NCI-H345 treated with DMSO at 0.1 percent for 48 hours (cell line): ENCODE results near the gene F2.
A peak's percentile ranks its signal among the peaks of the same experiment; 100 is the strongest.
"Not testable (repeated sequence)": the region's sequence is repeated elsewhere in the genome, so short reads cannot be mapped to it uniquely, and the experiment has no call there.

Experiments used
- DNase-seq: peaks from one replicate; lab custom pipeline; 2025; ENCODE audit not compliant: unreplicated experiment; lab: John Stamatoyannopoulos, UW

F2 gene

DNA sequence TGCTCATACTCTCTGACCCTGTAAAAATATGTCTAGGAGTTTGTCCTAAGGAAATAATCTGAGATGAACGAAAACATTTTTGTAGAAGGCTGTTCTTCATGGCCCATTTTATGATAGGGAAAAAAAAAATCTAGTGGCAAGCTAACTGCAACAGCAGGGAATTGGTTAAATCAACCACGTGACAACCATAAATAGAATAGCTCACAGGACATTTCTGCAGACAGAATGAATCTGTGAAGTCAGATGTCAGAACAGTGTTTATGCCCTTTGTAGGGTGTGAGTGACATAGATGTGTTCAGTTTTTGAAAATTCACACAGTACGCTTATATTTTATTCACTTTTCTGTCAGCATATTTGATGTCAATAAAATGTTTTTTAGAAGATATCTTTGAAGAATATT is 34.6 kb upstream of the F2 start:
- DNase-seq, result no peak

DNA sequence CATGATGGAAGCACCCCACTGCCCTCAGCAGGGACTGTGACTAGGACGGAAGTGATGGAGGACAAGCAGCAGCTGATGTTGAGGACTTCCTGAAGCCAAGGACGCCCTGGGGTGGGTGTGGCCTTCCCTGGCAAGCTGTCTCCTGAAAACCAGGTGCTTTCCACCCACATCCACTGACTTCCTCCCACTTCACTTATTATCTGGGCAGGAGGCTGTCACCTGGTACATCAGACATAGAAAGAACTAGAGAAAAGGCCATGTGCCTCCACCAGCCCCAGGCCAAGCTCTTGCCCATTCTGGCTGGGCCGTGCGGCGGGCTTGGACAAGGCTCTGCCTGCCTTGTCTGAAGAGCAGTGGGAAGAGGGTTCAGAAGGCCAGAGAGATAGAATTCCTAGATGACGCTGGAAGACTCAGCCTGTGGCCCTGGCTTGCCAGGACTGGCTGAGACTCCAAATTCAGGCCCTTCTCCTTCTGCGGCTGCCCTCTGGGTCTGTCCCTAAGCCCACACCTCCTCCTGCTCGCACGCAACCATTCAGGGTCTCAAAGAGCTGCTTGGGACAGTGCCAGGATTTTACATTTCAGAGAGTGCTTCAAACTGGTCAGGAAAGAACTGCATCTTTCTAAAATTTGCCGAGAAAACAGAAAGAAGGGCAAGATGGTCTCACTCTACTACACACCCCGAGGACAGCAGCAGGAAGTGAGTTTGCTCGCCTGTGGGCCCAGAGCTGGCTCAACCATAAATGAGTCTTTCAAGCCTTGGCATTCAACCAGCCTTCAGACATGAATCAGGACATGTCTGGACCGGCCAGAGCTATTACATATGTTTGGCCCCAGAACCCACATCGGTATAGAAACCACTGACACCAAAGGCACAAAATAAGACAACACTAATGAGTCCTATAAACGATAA is 31.9 kb upstream of the F2 start:
- DNase-seq, result no peak

DNA sequence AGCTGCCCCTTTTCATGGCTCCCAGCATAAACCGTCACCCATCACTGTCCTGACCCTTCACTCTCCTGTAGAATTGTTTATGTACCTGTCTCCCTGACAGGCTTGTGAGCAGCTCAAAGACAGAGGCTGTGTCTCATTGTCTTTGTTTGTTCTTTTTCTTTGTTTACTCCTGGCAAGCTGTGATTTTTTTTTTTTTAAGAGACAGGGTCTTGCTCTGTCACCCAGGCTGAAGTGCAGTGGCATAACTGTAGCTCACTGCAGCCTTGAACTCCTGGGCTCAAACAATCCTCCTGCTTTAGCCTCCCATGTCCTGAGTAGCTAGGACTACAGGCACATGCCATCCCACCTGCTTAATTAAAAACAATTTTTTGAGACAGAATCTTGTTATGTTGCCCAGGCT is 28.3 kb upstream of the F2 start:
- no peak for DNase-seq

DNA sequence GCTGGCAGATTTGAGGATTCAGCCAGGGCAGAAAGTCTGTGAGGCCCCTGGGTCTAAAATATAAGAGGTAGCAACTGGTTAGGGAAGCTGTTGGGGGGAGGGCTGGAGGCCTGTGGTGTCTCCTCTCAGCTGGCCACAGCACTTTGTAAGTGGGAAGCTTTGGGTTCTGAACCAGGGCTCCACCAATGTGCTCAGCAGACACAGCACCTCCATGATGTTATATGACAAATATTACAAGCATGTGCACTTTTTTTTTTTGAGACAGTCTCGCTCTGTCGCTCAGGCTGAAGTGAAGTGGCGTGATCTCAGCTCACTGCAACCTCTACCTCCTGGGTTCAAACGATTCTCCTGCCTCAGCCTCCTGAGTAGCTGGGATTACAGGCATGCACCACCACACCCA is 26.6 kb upstream of the F2 start:
- DNase-seq, result no peak

DNA sequence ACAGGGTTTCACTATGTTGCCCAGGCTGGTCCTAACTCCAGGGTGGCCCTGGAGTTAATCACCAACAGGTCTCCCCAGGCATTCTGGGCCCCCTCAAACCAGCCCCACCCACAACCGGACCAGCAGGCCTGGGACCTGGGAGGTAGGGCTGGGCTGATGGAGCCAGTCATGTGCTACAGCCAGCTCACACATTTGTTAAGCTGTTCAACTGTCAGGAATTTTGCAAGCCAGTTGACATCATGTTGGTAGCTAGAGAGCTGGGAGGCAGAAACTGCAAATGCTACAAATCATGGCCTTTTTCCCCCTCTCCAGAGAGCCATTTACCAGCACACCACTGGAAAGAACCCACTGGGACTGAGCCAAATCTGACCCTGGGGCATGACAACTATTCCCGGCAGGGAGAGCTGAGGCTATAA is 25.4 kb upstream of the F2 start:
- DNase-seq, result no peak

DNA sequence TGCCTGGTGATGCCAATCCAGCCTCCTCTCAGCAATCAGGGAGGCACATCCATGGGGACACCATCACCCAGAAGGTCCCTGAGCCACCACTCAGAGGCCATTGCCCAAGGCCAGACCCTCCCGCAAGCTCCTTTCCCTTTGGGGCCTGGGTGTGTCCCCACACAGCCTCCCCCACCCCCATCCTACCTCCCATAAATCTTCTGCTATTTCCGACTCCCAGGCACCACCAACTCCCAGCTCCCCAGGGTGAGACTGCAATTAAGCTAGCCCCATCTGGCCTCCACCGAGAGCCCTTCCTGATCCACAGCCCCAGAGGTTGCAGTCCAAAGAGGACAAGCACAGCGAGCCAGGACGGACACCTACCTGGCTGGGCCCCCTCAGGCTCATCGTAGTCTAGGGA is 24.9 kb upstream of the F2 start:
- DNase-seq, result no peak

DNA sequence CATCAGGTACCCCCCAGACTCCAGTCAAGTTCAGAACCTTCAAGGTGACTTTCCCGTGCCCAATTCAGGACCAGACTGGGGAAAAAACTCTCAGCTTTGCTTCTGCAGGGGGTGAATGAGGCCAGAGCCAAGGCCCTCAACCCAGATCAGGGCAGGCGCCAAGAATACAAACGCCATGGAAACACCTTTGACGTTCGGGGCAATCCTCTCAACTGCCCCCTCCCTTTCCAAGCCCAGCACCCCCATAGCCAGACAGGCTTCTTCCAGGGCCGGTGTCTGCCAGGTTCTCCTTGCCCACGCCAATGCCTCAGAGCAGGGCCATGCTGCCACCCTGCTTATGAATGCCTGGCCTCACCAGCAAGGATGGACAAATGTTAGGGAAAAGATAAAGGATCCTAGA is 24.4 kb upstream of the F2 start:
- no peak for DNase-seq

DNA sequence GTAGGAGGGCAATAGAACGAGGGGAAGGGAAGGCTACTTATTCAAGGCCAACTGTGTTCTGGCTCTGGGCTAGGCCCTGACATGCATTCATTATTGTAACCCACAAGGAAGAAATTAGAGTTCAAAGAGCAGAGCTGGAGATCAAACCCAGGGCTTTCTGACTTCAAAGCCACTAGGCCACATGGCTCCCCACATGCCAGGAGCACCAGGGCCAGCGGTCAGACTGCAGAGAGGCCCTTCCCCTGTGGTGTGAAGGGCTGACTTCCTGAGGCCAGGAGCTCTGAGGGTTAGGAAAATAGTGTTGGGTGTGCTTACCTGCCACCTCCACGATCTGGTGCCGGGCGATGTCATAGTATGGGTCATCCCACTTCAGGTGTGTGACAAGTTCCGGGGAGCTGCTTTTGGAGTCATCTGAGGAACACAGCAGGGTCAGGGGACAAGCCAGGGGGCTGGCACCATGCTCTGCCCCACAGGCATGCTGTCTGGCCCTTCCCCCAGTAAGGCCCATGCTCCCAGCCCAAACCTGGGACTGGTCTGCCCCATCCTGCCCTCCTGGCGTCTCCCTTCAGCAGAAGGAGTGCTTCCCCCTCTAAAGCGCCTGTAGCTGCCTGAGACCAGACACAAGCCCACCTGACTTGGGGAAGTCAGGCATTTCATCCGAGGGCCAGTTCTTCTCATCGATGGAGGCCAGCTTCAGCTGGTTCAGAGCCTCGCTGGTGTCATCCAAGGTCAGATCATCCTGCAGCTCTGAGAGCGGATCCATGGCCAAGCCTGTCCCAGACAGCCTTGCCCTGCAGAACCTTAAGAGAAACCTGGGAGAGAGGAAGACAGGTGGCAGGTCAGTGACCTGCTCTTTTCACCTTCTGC is 23.4 kb upstream of the F2 start:
- no peak for DNase-seq

DNA sequence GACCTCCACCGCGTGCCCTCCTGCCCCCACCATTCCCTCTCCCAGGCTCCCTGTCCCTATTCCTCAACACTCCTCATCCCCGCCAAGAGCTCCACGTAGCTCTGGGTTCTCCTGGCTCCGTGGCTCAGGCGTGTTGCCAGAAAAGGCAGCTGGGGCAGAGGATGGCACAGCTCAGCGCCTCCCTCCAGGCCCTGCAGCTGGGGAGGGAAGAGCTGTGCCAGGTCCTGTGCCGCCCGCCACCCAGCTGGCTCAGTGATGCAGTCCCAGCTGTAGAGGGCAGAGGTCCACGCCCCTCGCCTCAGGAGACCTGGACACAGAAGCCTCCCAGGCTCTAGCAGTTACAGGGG is 22.8 kb upstream of the F2 start:
- no peak for DNase-seq

DNA sequence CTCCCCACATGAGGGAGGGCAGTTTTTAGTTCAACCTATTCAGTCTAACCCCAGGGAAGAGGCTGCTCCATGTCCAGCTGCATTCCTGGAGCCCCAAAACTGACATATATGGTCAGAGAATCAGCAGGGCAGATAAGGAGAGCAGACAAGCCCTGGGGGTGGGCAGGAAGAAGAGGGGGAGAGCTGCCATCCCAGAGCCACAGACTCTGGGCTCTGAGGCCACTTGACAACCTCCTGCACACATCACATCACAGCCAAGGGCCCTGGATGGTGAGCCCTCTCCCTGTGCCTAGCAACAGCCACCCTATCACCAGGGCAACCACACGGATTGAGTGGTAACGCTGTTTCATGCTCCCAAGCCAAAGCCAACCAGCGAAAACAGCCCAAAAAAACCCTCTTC is 21.7 kb upstream of the F2 start:
- DNase-seq, result no peak

DNA sequence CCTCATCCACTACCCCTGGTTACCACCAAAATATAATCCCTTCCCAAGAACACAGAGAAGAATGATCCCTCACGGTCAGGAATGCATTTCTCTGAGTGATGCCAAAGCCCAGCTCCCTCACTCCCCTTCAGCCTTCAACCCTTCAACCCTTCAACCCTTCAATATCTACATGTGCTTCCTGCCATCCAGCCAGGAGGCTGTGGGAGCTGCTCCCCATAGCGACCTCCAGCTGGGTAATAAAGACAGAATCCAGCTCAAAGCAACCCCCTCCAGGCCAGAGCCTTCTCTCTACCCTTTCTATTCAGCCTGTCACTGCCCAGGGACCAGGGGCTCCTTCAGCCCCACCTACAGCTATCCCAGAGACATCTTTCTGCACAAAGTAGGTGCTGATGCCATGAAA is 21.3 kb upstream of the F2 start:
- no peak for DNase-seq

DNA sequence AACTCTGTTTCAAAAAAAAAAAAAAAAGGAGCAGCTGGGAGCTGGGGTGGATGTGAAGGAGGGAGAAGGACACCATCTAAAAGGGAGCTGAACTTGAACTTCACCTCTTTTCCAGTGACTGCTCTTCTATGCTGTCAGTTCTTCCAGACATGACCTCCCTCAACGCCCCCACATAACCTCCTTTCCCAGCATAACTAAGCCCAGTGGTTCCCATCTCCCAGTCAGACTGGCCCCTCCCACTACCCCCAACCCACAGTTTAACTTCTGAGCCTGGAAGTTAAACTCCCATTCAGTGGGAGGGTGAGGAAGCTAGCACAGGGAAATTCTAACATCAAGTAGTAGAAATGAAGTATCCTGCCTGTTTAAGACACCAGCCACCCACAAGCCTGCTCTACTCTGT is 20.4 kb upstream of the F2 start:
- DNase-seq, result no peak

DNA sequence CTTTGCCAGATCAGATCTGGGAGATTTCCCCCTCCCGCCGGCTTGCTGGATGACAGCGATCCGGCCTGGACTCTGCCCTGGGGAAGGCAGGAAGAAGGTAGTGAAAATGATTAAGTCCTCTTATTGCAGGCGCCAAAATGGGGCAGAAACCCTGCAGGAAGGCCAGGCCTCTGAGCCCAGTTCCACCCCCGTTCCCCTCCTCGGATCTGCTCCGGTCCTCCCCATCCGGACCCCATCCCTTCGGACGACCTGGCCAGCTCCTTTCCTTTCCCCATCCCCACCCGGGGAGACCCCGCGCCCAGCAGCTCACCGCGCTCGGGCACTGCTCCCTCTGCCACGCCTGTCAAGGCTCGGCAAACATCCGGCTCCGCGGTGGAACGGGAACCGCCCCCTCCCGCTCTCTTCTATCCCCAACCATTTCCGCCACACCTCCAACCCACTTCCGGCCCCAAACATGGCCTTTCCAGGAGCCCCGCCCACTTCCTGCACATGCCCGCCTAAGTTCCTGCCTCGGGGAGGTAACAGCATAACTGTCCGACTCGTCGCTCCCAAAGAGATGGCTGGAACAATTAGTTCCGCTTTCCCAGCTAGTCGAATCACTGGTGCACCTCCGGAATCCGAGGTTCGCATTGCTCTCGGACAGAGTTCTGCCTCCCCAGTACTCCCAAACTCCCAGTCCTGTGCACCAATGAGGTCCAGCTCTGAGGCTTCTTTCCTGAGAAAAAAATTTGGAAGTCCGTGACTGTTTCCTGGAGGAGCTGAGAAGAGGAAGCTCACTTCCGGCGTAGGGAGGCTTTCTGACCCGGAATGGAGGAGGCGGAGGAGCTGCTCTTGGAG is 18.6 kb upstream of the F2 start, which contains the start of the genes ARHGAP1 and ZNF408:
TSS of gene ARHGAP1 (minus strand) at position 379 of the 837 bp plus-strand sequence. CDS start 4,512 bp downstream, outside the sequence.
TSS of gene ZNF408 (plus strand) at position 791 of the 837 bp plus-strand sequence. CDS start at position 808, 17 bp downstream.
- peak; percentile 91 for DNase-seq

DNA sequence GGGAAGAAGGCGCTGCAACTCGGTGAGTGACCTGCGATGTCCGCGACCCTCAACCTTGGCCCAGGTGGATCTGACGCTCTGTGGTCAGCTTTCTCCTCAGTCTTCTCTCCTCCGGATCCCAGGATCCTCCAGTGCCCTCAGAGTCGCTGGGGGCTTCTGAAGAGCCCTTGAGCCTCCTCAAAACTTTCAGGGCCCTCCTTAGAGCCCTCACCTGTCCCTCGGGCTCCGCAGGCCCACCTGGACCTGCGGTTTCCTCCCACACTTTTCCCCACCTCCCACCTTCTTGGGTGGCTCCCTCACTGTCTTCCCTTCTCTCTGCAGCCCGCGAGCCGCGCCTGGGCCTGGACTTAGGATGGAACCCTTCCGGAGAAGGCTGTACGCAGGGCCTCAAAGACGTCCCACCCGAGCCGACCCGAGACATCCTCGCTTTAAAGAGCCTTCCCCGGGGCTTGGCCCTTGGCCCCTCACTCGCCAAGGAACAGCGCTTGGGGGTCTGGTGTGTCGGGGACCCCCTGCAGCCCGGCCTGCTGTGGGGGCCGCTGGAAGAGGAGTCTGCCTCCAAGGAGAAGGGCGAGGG is 17.8 kb upstream of the F2 start:
- no peak for DNase-seq

DNA sequence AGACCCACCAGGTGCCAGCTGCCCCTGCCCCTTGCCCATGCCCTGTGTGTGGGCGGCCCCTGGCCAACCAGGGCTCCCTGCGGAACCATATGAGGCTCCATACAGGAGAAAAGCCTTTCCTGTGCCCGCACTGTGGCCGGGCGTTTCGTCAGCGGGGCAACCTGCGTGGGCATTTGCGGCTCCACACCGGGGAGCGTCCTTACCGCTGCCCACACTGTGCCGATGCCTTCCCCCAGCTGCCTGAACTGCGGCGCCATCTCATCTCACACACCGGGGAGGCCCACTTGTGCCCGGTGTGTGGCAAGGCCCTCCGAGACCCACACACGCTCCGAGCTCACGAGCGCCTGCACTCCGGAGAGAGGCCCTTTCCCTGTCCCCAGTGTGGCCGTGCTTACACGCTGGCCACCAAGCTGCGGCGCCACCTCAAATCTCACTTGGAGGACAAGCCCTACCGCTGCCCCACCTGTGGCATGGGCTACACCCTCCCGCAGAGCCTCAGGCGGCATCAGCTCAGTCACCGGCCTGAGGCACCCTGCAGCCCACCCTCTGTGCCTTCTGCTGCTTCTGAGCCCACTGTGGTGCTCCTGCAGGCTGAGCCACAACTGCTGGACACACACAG is 13.8 kb upstream of the F2 start:
- no peak for DNase-seq

DNA sequence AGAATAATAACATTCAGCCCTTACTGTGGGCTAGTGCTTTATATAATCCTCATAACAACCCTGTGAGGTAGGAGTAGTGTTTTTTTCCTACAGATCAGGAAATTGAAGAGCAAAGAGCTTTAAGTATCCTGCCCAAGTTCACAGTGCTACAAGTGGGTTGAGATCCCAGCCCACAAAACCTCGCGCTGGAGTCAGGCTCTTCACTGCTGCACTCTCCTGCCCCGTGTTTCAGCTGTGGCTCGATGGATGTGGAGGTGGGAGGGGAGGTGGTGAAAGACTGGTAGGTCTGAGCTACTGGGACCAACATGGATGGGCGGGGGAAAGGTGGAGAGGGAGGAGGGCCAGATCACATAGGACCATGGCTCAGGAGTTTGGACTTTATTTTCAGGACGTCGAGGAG is 12.1 kb upstream of the F2 start:
- DNase-seq, result no peak

DNA sequence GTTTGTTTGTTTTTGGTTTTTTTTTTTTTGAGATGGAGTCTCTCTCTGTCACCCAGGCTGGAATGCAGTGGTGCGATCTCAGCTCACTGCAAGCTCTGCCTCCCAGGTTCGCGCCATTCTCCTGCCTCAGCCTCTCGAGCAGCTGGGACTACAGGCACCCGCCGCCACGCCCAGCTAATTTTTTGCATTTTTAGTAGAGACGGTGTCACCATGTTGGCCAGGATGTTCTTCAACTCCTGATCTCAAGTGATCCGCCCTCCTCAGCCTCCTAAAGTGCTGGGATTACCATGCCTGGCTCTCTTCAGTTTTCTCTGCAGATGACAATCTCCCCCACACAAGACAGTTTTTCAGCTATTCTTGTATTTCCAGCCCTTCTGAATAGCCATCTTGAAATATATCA is 9.7 kb upstream of the F2 start:
- not testable (repeated sequence) for DNase-seq

DNA sequence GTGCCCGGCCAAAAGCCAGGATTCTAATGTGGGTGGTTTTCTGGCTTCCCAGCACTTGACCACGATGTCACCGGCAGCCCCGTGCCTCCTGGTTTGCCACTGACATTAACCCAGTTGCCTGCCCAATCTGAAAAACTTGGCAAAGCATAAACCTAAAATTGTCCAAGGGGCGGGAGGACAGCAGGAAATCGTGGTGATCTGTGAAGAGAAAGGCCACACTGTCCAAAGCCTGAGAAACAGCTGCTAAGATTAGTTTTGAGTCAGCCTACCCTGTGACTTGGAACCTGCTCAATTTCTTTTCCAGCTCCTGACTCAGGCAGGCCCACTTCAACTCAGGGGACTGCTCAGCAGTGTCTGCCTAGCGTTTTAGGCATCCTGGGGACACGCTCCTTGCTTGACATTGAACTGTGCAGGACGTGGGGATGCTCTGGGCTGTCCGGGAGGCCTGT is 8.2 kb upstream of the F2 start:
- no peak for DNase-seq

DNA sequence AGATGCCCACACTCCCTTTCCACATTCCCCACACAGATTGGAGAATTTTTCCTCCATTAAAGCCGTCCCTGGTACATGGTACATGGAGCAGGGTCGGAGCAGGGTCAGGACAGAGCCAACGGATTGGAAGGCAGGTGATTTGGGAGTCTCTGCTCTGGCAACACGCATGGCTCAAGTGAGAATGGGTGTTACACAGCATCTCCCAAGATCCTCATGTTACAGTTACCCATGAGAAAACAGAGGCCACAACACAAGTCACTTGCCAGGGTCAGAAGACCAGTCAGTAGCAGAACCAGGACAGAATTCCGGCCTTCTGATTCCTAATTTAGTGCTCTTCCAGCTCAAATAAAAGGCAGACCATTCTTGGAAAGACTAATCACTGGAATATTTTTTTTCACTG is 7.7 kb upstream of the F2 start:
- no peak for DNase-seq

DNA sequence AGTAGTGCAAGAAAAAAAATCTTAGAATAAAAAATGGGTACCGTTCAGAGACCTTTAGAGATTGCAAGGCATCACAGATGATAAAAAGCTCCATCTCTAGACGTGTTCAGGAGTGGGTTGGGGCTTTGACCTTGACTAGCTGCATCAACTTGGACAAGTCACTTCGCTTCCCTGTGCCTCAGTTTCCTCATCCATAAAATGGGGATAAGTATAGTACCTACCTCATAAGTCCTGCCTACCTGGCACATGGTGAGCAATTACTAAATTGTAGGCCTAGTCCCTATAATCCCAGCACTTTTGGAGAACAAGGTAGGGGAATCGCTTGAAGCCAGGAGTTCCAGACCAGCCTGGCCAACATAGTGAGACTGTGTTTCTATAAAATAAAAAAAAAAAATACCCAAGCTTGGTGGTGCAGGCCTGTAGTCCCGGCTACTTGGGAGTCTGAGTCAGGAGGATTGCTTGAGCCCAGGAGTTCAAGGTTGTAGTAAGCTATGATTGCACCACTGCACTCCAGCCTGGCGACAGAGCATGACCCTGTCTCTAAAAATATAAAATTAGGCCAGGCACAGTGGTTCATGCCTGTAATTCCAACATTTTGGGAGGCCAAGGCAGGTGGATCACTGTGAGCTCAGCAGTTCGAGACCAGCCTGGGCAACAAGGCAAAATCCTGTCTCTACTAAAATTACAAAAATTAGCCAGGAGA is 6.0 kb upstream of the F2 start:
- no peak for DNase-seq
